HCT116 (cell line): Measurements from ENCODE around the gene DNAJC9. TPM values are rescaled to one million over a fixed set of nuclear protein-coding genes. Genes with fewer than 3 reads are reported as not detected.
A peak's percentile ranks its signal among the peaks of the same experiment; 100 is the strongest.

Experiments used
- ATAC-seq: fragments of 200-7000 bp; cut with Tn5 transposase; 2 replicates; pipeline ENCODE4 v1.9.1; 2020; ENCODE audit warnings: mild to moderate bottlenecking, moderate library complexity
- BruUV-seq: library from RNA; stranded (reverse); fragments of 400-500 nt; replicated peaks from 2 replicates; lab custom pipeline; 2021; lab: Mats Ljungman, UMichigan
- CTCF ChIA-PET: fragments of 300-600 bp; sonication (Branson Sonifier 250); formaldehyde crosslinking; loops from one replicate; lab custom pipeline; 2021; ENCODE audit warnings: antibody characterized with exemption; lab: Charles Lee
- POLR2A ChIA-PET: fragments of 300-600, 350-600 bp; sonication (Branson Sonifier 250); formaldehyde crosslinking; loops from one replicate; lab custom pipeline; 2021; ENCODE audit warnings: antibody characterized with exemption; lab: Charles Lee
- RAD21 ChIA-PET, 2 experiments: fragments of 300-600 bp; sonication (Branson Sonifier 250); formaldehyde crosslinking; loops; one replicate each; lab custom pipeline; 2023; ENCODE audit warnings: low total read pairs in 2 of 2; ENCODE audit not compliant: uncharacterized antibody in 2 of 2, unreplicated experiment in 2 of 2, low non-redundant PET in 1 of 2; lab: Charles Lee
- DNase-seq: peaks from one replicate; pipeline ENCODE4 v3.0.0-alpha.2; 2010; ENCODE audit warnings: low read depth, low spot score
- H2AFZ ChIP-seq: fragments of 200-600 bp; shearing (Covaris generic), sonication (generic); 2 replicates; pipeline ENCODE4 v1.6.1; 2017; ENCODE audit warnings: low read depth, mixed run types, mixed read lengths, antibody characterized with exemption, low read length; ENCODE audit not compliant: poor library complexity, severe bottlenecking
- H3K27ac ChIP-seq: 2 replicates; pipeline ENCODE4 v1.5.1; 2012; ENCODE audit warnings: low read depth, low read length
- H3K27me3 ChIP-seq: fragments of 200-600 bp; sonication (generic); 2 replicates; pipeline ENCODE4 v1.6.1; 2016; ENCODE audit warnings: mixed run types, low read length, mixed read lengths; ENCODE audit not compliant: insufficient read depth
- H3K36me3 ChIP-seq, 2 experiments: fragments of 200-500 bp in 1 of 2; fragments of 200-600 bp in 1 of 2; sonication (Bioruptor generic) in 1 of 2; sonication (generic) in 1 of 2; 2 replicates each; pipeline versions ENCODE4 v1.5.1 to v1.6.1; 2014 to 2016; ENCODE audit warnings: low read length in 2 of 2, inconsistent platforms in 1 of 2, mixed read lengths in 1 of 2, mixed run types in 1 of 2; ENCODE audit not compliant: insufficient read depth in 2 of 2, control insufficient read depth in 1 of 2
- H3K4me1 ChIP-seq, 2 experiments: fragments of 200-600 bp in 1 of 2; sonication (generic) in 1 of 2; 2 replicates each; pipeline versions ENCODE4 v1.5.1 to v1.6.1; 2012 to 2017; ENCODE audit warnings: low read length in 2 of 2, inconsistent platforms in 1 of 2, mild to moderate bottlenecking in 1 of 2, mixed read lengths in 1 of 2, mixed run types in 1 of 2, moderate library complexity in 1 of 2; ENCODE audit not compliant: insufficient read depth in 2 of 2, control insufficient read depth in 1 of 2
- H3K4me2 ChIP-seq: fragments of 200-600 bp; sonication (generic); 2 replicates; pipeline ENCODE4 v1.6.1; 2017; ENCODE audit warnings: mixed run types, low read length, mixed read lengths
- H3K4me3 ChIP-seq, 2 experiments: fragments of 200-600 bp in 1 of 2; sonication (generic) in 1 of 2; replicated peaks in 1 of 2; 2 replicates each; pipeline ENCODE4 v1.5.1; 2011 to 2016; ENCODE audit warnings: low read length in 2 of 2, control low read depth in 1 of 2, low read depth in 1 of 2, mild to moderate bottlenecking in 1 of 2, mixed read lengths in 1 of 2, mixed run types in 1 of 2
- H3K79me2 ChIP-seq: fragments of 200-600 bp; sonication (generic); 2 replicates; pipeline ENCODE4 v1.6.1; 2017; ENCODE audit warnings: mild to moderate bottlenecking, mixed run types, low read length, moderate library complexity, mixed read lengths; ENCODE audit not compliant: insufficient read depth
- H3K9ac ChIP-seq: fragments of 200-600 bp; sonication (generic); 2 replicates; pipeline ENCODE4 v1.6.1; 2016; ENCODE audit warnings: low read length, mixed read lengths
- H3K9me2 ChIP-seq: fragments of 200-600 bp; sonication (generic), shearing (Covaris generic); 2 replicates; pipeline ENCODE4 v1.6.1; 2017; ENCODE audit warnings: mixed run types, mild to moderate bottlenecking, moderate library complexity; ENCODE audit not compliant: insufficient read depth
- H3K9me3 ChIP-seq, 2 experiments: fragments of 200-500 bp in 1 of 2; fragments of 200-600 bp in 1 of 2; sonication (Bioruptor generic) in 1 of 2; sonication (generic) in 1 of 2; 2 replicates each; pipeline ENCODE4 v1.6.1; 2014 to 2017; ENCODE audit warnings: low read length in 2 of 2, mixed read lengths in 2 of 2, inconsistent platforms in 1 of 2, low read depth in 1 of 2, mild to moderate bottlenecking in 1 of 2, mixed run types in 1 of 2, moderate library complexity in 1 of 2; ENCODE audit not compliant: control insufficient read depth in 1 of 2, insufficient read depth in 1 of 2
- H4K20me1 ChIP-seq: fragments of 200-600 bp; sonication (generic), shearing (Covaris generic); 2 replicates; pipeline ENCODE4 v1.6.1; 2017; ENCODE audit warnings: mixed run types, mild to moderate bottlenecking, moderate library complexity; ENCODE audit not compliant: insufficient read depth
- CBX3 ChIP-seq: IDR thresholded peaks from 2 replicates; pipeline ENCODE4 v1.6.1; 2012; ENCODE audit warnings: low read depth
- CEBPB ChIP-seq: IDR thresholded peaks from 2 replicates; pipeline ENCODE4 v1.6.1; 2012; ENCODE audit warnings: low read depth
- EGR1 ChIP-seq: IDR thresholded peaks from 2 replicates; pipeline ENCODE4 v1.6.1; 2012; ENCODE audit warnings: low read depth
- ELF1 ChIP-seq: IDR thresholded peaks from 2 replicates; pipeline ENCODE4 v1.6.1; 2012; ENCODE audit warnings: low read depth, borderline replicate concordance
- EZH2 ChIP-seq: fragments of 200-600 bp; sonication (generic); IDR thresholded peaks from 2 replicates; pipeline ENCODE4 v1.6.1; 2017; ENCODE audit warnings: antibody characterized with exemption, mixed run types
- EZH2phosphoT487 ChIP-seq: fragments of 200-600 bp; IDR thresholded peaks from 2 replicates; pipeline ENCODE4 v1.6.1; 2018; ENCODE audit warnings: antibody characterized with exemption, borderline replicate concordance
- FOSL1 ChIP-seq: IDR thresholded peaks from 2 replicates; pipeline ENCODE4 v1.6.1; 2012; ENCODE audit warnings: low read depth
- JUND ChIP-seq: IDR thresholded peaks from 2 replicates; pipeline ENCODE4 v1.6.1; 2012
- POLR2A ChIP-seq: IDR thresholded peaks from 2 replicates; pipeline ENCODE4 v1.7.0; 2011; ENCODE audit warnings: borderline replicate concordance; ENCODE audit not compliant: insufficient read depth, insufficient read length; ENCODE audit errors: extremely low read depth
- RAD21 ChIP-seq: IDR thresholded peaks from 2 replicates; pipeline ENCODE4 v1.6.1; 2012; ENCODE audit warnings: low read depth, mild to moderate bottlenecking
- SIN3A ChIP-seq: IDR thresholded peaks from 2 replicates; pipeline ENCODE4 v1.6.1; 2012; ENCODE audit warnings: low read depth
- SP1 ChIP-seq: IDR thresholded peaks from 2 replicates; pipeline ENCODE4 v1.6.1; 2012; ENCODE audit warnings: low read depth
- SRF ChIP-seq: IDR thresholded peaks from 2 replicates; pipeline ENCODE4 v1.6.1; 2012; ENCODE audit warnings: low read depth
- YY1 ChIP-seq: IDR thresholded peaks from 2 replicates; pipeline ENCODE4 v1.6.1; 2011; ENCODE audit warnings: low read length, low read depth, moderate library complexity, mild to moderate bottlenecking; ENCODE audit not compliant: insufficient replicate concordance; ENCODE audit errors: extremely low read depth
- ZFX ChIP-seq: fragments of 450-650 bp; IDR thresholded peaks from 2 replicates; pipeline ENCODE4 v1.6.1; 2017
- ZNF274 ChIP-seq: fragments of 200-500 bp; sonication (Bioruptor generic); IDR thresholded peaks from 2 replicates; pipeline ENCODE4 v1.6.1; 2014; ENCODE audit warnings: mild to moderate bottlenecking, low read depth, low read length, inconsistent platforms
- intact Hi-C: fragments of 100-400 bp; cut with micrococcal nuclease; formaldehyde crosslinking; loops from 2 replicates; pipeline ENCODE4 v1.10.0; 2022
- total RNA-seq: library from RNA; stranded (reverse); gene quantifications from one replicate; pipeline ENCODE4 v1.2.1, GENCODE V29; 2021; ENCODE audit not compliant: unreplicated experiment
- TF ChIP-seq, protein P1 (sequence below): IDR thresholded peaks from 2 replicates; pipeline ENCODE4 v1.6.1; 2012
- TF ChIP-seq, protein P2 (sequence below): IDR thresholded peaks from 2 replicates; pipeline ENCODE4 v1.6.1; 2012
- TF ChIP-seq, protein P3 (sequence below), 3 experiments: fragments of 200-600 bp in 1 of 3; sonication (generic) in 1 of 3; IDR thresholded peaks in 2 of 3; conservative IDR thresholded peaks in 1 of 3; 2 replicates each; pipeline ENCODE4 v1.5.1; 2012 to 2017; ENCODE audit warnings: low read depth in 2 of 3, low read length in 2 of 3, antibody characterized with exemption in 1 of 3, borderline replicate concordance in 1 of 3, control low read depth in 1 of 3, mild to moderate bottlenecking in 1 of 3, mixed read lengths in 1 of 3, mixed run types in 1 of 3, moderate library complexity in 1 of 3; ENCODE audit not compliant: insufficient read depth in 1 of 3

The DNAJC9 gene
- total RNA-seq, 1 experiment from 2014 or later, result 40.3 TPM

DNA sequence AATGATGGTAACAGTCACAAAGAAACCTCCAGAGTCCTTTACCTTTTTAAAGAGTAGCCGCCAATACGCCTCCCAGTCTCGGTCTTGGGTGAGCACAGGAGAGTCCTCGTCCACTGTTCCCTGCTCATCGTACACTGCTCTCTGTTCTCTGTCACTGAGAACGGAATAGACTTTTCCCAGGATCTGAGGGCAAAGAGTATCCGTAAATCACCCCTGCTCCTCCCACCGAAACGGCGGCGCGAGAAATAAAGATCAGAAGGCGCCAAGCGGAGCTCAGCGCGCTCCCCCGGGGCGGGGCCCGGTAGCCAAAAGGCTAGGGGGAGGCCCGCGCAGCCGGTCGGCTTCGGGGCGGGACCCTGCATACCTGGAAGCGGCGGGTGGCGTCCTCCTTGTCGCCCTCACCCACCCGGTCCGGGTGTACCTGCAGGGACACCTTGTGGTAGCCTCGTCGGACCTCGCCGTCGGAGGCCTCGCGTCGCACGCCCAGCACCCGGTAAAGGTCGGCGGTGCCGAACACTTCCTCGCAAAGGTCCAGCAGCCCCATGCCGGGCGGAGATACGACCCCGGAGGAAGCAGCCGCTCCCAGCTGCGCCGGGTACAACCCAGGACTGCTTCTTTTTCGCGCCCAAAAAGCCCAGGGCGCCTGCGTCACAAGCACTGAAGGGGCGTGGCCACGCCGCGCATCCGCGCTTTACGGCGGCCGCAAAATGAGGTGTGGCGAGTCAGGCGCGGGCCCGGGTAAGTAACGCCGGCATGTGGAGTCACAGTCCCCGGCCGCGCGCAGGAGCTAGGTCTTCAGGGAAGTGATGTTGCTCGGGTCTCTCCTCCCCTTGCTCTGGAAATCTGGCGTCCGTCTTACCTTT lies at the start of gene DNAJC9 (continued):
- TF ChIP-seq JUND, result peak; percentile 61
- TF ChIP-seq RAD21, result no peak
- TF ChIP-seq SRF, result peak; percentile 40; the same call in 1 of the 2 replicates
- no peak for TF ChIP-seq EZH2
- TF ChIP-seq, protein P1, sequence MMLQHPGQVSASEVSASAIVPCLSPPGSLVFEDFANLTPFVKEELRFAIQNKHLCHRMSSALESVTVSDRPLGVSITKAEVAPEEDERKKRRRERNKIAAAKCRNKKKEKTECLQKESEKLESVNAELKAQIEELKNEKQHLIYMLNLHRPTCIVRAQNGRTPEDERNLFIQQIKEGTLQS, result no peak; the same call in 1 of the 2 replicates
- peak; percentile 90 for TF ChIP-seq SP1
- TF ChIP-seq, protein P2, sequence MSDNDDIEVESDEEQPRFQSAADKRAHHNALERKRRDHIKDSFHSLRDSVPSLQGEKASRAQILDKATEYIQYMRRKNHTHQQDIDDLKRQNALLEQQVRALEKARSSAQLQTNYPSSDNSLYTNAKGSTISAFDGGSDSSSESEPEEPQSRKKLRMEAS, result peak; percentile 98
- TF ChIP-seq EGR1, result 0 out of 2 replicates have a peak, but pooled peaks have one; percentile 30

DNA sequence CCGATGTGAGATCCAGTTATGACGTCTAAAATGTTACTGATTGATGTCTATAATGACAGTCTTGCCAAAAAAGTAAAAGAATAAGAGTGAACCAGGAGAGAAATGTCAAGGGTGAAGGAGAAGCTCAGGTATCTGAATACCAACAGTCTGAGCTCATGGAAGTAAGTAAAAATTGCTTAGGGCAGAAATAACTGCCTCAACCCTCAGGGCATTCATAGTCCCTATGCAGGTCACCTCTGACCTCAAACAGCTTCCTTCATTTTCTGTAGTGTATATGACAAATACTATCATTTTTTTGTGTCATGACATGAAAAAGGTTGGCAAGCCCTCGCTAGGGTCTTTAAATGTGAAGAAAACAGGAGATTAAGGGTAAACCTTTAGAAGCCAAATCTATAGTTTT lies 46.4 kb upstream of the DNAJC9 start:
- H2AFZ ChIP-seq, result no peak overlapping the region
- BruUV-seq, result no TSS peak
- no peak overlapping the region for H3K9ac ChIP-seq
- ATAC-seq, result no peak
- no peak overlapping the region for H3K27ac ChIP-seq
- no peak for TF ChIP-seq JUND
- no peak for TF ChIP-seq CBX3
- no peak for TF ChIP-seq POLR2A
- TF ChIP-seq EGR1, result no peak
- no peak for TF ChIP-seq CEBPB
- TF ChIP-seq, protein P3, sequence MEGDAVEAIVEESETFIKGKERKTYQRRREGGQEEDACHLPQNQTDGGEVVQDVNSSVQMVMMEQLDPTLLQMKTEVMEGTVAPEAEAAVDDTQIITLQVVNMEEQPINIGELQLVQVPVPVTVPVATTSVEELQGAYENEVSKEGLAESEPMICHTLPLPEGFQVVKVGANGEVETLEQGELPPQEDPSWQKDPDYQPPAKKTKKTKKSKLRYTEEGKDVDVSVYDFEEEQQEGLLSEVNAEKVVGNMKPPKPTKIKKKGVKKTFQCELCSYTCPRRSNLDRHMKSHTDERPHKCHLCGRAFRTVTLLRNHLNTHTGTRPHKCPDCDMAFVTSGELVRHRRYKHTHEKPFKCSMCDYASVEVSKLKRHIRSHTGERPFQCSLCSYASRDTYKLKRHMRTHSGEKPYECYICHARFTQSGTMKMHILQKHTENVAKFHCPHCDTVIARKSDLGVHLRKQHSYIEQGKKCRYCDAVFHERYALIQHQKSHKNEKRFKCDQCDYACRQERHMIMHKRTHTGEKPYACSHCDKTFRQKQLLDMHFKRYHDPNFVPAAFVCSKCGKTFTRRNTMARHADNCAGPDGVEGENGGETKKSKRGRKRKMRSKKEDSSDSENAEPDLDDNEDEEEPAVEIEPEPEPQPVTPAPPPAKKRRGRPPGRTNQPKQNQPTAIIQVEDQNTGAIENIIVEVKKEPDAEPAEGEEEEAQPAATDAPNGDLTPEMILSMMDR (IDR thresholded peaks at IDR 0.05 in 2 of 3, conservative IDR thresholded peaks at IDR 0.05 in 1 of 3; ENCODE audit: borderline replicate concordance in 1 of 3, insufficient read depth in 1 of 3, low read depth in 2 of 3, low read length in 2 of 3), result no peak
- TF ChIP-seq YY1, result no peak
- TF ChIP-seq FOSL1, result no peak
- TF ChIP-seq EZH2, result no peak
- TF ChIP-seq ELF1, result no peak
- TF ChIP-seq EZH2phosphoT487, result no peak
- TF ChIP-seq ZNF274, result no peak
- TF ChIP-seq ZFX, result no peak
- TF ChIP-seq SIN3A, result no peak
- TF ChIP-seq, all 23 proteins: peak for 0
- 0 out of 4 replicates have a peak, but pooled peaks cover 0 to 5% of the 10 kb centered on the region in 2 experiments for H3K36me3 ChIP-seq
- intact Hi-C loops, result no loop called here
- no peaks in the 10 kb centered on the region for H3K79me2 ChIP-seq
- no peak overlapping the region for H3K4me2 ChIP-seq
- ChIA-PET POLR2A (no interaction called here), CTCF (no interaction called here), RAD21 (no interaction called here)
- no peaks in the 10 kb centered on the region for H3K9me2 ChIP-seq
- no peaks in the 10 kb centered on the region for H4K20me1 ChIP-seq
- no peaks in the 10 kb centered on the region for H3K9me3 ChIP-seq
- no peaks in the 10 kb centered on the region for H3K4me1 ChIP-seq
- no peak overlapping the region for H3K4me3 ChIP-seq
- DNase-seq, result no peak
- H3K27me3 ChIP-seq, result no peaks in the 10 kb centered on the region
